ENCODE data around the gene FBRSL1. TPM values are rescaled to one million over a fixed set of nuclear protein-coding genes. Genes with fewer than 3 reads are reported as not detected.

Gene FBRSL1
- total and polyA plus RNA-seq, 9 donors, result 6.9 to 72.9 (median 54.2) TPM

GRCh38 chr12:132540436-132540835 lies 50.5 kb downstream of the FBRSL1 start:
- Histone ChIP-seq H3K4me1 (ENCODE audit: control insufficient read depth, insufficient read depth, low read length) (peaks cover 12% of the 10 kb centered on the region), H3K27ac (ENCODE audit: low read length) (no peak overlapping the region)

GRCh38 chr12:132541200-132541599 lies 51.2 kb downstream of the FBRSL1 start:
- no peaks in the 10 kb centered on the region for H3K36me3 ChIP-seq (ENCODE audit: control insufficient read depth, insufficient read depth, low read length)
- no peaks in the 10 kb centered on the region for H3K9me3 ChIP-seq (replicated peaks; ENCODE audit: control insufficient read depth, low read depth, low read length)
- H3K27me3 ChIP-seq (ENCODE audit: control insufficient read depth, insufficient read depth, low read length), result no peaks in the 10 kb centered on the region
- peaks cover 20% of the 10 kb centered on the region for H3K4me1 ChIP-seq (ENCODE audit: control insufficient read depth, insufficient read depth, low read length)
- DNase-seq, result no peak
- 78% methylated on average over 6 of the region's 9 CpGs for WGBS (ENCODE audit: insufficient coverage)
- no peak overlapping the region for H3K4me3 ChIP-seq (ENCODE audit: low read length)
- H3K27ac ChIP-seq (ENCODE audit: low read length), result no peak overlapping the region

More at GRCh38 chr12:132540436-132540835, 50.5 kb downstream of the FBRSL1 start:
- no peaks in the 10 kb centered on the region for H3K27me3 ChIP-seq (ENCODE audit: control insufficient read depth, insufficient read depth, low read length)
- no peak overlapping the region for H3K4me3 ChIP-seq (ENCODE audit: low read length)
- no peak for DNase-seq
- H3K9me3 ChIP-seq (replicated peaks; ENCODE audit: control insufficient read depth, low read depth, low read length), result no peaks in the 10 kb centered on the region
- H3K36me3 ChIP-seq (ENCODE audit: control insufficient read depth, insufficient read depth, low read length), result no peaks in the 10 kb centered on the region
- WGBS (ENCODE audit: insufficient coverage), result 90% methylated on average over 9 of the region's 9 CpGs

- WGBS (ENCODE audit: insufficient coverage), result 92% methylated on average over 20 of the region's 20 CpGs
- peaks cover 26% of the 10 kb centered on the region for H3K4me1 ChIP-seq (ENCODE audit: control insufficient read depth, insufficient read depth, low read length)
- H3K4me3 ChIP-seq (ENCODE audit: low read length), result no peak overlapping the region
- H3K27me3 ChIP-seq (ENCODE audit: control insufficient read depth, insufficient read depth, low read length), result no peaks in the 10 kb centered on the region
- H3K9me3 ChIP-seq (replicated peaks; ENCODE audit: control insufficient read depth, low read depth, low read length), result no peaks in the 10 kb centered on the region
- no peaks in the 10 kb centered on the region for H3K36me3 ChIP-seq (ENCODE audit: control insufficient read depth, insufficient read depth, low read length)
- no peak for DNase-seq
- H3K27ac ChIP-seq (ENCODE audit: low read length), result no peak overlapping the region
Observed at GRCh38 chr12:132541996-132542395, 52.0 kb downstream of the FBRSL1 start.

- H3K27me3 ChIP-seq (ENCODE audit: control insufficient read depth, insufficient read depth, low read length), result no peaks in the 10 kb centered on the region
- no peaks in the 10 kb centered on the region for H3K9me3 ChIP-seq (replicated peaks; ENCODE audit: control insufficient read depth, low read depth, low read length)
- no peak overlapping the region for H3K27ac ChIP-seq (ENCODE audit: low read length)
- 76% methylated on average over 5 of the region's 9 CpGs for WGBS (ENCODE audit: insufficient coverage)
- H3K4me1 ChIP-seq (ENCODE audit: control insufficient read depth, insufficient read depth, low read length), result peaks cover 30% of the 10 kb centered on the region
- no peak for DNase-seq
- no peak overlapping the region for H3K4me3 ChIP-seq (ENCODE audit: low read length)
- H3K36me3 ChIP-seq (ENCODE audit: control insufficient read depth, insufficient read depth, low read length), result no peaks in the 10 kb centered on the region
Observed at GRCh38 chr12:132542661-132543060, 52.7 kb downstream of the FBRSL1 start.

GRCh38 chr12:132543298-132544079 lies 53.5 kb downstream of the FBRSL1 start:
- no peaks in the 10 kb centered on the region for H3K27me3 ChIP-seq (ENCODE audit: control insufficient read depth, insufficient read depth, low read length)
- no peak overlapping the region for H3K4me3 ChIP-seq (ENCODE audit: low read length)
- H3K36me3 ChIP-seq (ENCODE audit: control insufficient read depth, insufficient read depth, low read length), result peaks cover 3% of the 10 kb centered on the region
- no peak for DNase-seq
- no peaks in the 10 kb centered on the region for H3K9me3 ChIP-seq (replicated peaks; ENCODE audit: control insufficient read depth, low read depth, low read length)
- WGBS (ENCODE audit: insufficient coverage), result 76% methylated on average over 25 of the region's 27 CpGs
- no peak overlapping the region for H3K27ac ChIP-seq (ENCODE audit: low read length)
- H3K4me1 ChIP-seq (ENCODE audit: control insufficient read depth, insufficient read depth, low read length), result peaks cover 25% of the 10 kb centered on the region

GRCh38 chr12:132544080-132544397 lies 54.1 kb downstream of the FBRSL1 start:
- WGBS (ENCODE audit: insufficient coverage), result 84% methylated on average over 8 of the region's 12 CpGs
- H3K9me3 ChIP-seq (replicated peaks; ENCODE audit: control insufficient read depth, low read depth, low read length), result no peaks in the 10 kb centered on the region

GRCh38 chr12:132544498-132544897 lies 54.5 kb downstream of the FBRSL1 start:
- H3K9me3 ChIP-seq (replicated peaks; ENCODE audit: control insufficient read depth, low read depth, low read length), result no peaks in the 10 kb centered on the region
- H3K27ac ChIP-seq (ENCODE audit: low read length), result no peak overlapping the region
- DNase-seq, result no peak
- peaks cover 24% of the 10 kb centered on the region for H3K4me1 ChIP-seq (ENCODE audit: control insufficient read depth, insufficient read depth, low read length)
- H3K36me3 ChIP-seq (ENCODE audit: control insufficient read depth, insufficient read depth, low read length), result peaks cover 8% of the 10 kb centered on the region
- peaks cover 2% of the 10 kb centered on the region for H3K27me3 ChIP-seq (ENCODE audit: control insufficient read depth, insufficient read depth, low read length)
- 98% methylated on average over 10 of the region's 11 CpGs for WGBS (ENCODE audit: insufficient coverage)
- H3K4me3 ChIP-seq (ENCODE audit: low read length), result no peak overlapping the region

More at GRCh38 chr12:132544080-132544397, 54.1 kb downstream of the FBRSL1 start:
- peaks cover 5% of the 10 kb centered on the region for H3K36me3 ChIP-seq (ENCODE audit: control insufficient read depth, insufficient read depth, low read length)
- H3K4me3 ChIP-seq (ENCODE audit: low read length), result no peak overlapping the region
- no peak for DNase-seq
- H3K4me1 ChIP-seq (ENCODE audit: control insufficient read depth, insufficient read depth, low read length), result peaks cover 24% of the 10 kb centered on the region
- H3K27me3 ChIP-seq (ENCODE audit: control insufficient read depth, insufficient read depth, low read length), result no peaks in the 10 kb centered on the region
- H3K27ac ChIP-seq (ENCODE audit: low read length), result no peak overlapping the region

- Histone ChIP-seq H3K36me3 (ENCODE audit: control insufficient read depth, insufficient read depth, low read length) (peaks cover 8% of the 10 kb centered on the region), H3K27me3 (ENCODE audit: control insufficient read depth, insufficient read depth, low read length) (peaks cover 3% of the 10 kb centered on the region), H3K9me3 (replicated peaks; ENCODE audit: control insufficient read depth, low read depth, low read length) (no peaks in the 10 kb centered on the region), H3K27ac (ENCODE audit: low read length) (no peak overlapping the region), H3K4me3 (ENCODE audit: low read length) (no peak overlapping the region), H3K4me1 (ENCODE audit: control insufficient read depth, insufficient read depth, low read length) (peaks cover 31% of the 10 kb centered on the region)
- WGBS (ENCODE audit: insufficient coverage), result 91% methylated on average over 26 of the region's 26 CpGs
- DNase-seq, result no peak
Observed at GRCh38 chr12:132545164-132545953, 55.4 kb downstream of the FBRSL1 start.

- WGBS (ENCODE audit: insufficient coverage), result 88% methylated on average over 13 of the region's 13 CpGs
- no peak overlapping the region for H3K27ac ChIP-seq (ENCODE audit: low read length)
- H3K4me1 ChIP-seq (ENCODE audit: control insufficient read depth, insufficient read depth, low read length), result peaks cover 37% of the 10 kb centered on the region
- no peaks in the 10 kb centered on the region for H3K9me3 ChIP-seq (replicated peaks; ENCODE audit: control insufficient read depth, low read depth, low read length)
- H3K27me3 ChIP-seq (ENCODE audit: control insufficient read depth, insufficient read depth, low read length), result peaks cover 3% of the 10 kb centered on the region
- H3K36me3 ChIP-seq (ENCODE audit: control insufficient read depth, insufficient read depth, low read length), result peaks cover 8% of the 10 kb centered on the region
- no peak for DNase-seq
- no peak overlapping the region for H3K4me3 ChIP-seq (ENCODE audit: low read length)
Observed at GRCh38 chr12:132545955-132546354, 56.0 kb downstream of the FBRSL1 start.

- WGBS (ENCODE audit: insufficient coverage), result 41% methylated on average over 19 of the region's 19 CpGs
- no peaks in the 10 kb centered on the region for H3K9me3 ChIP-seq (replicated peaks; ENCODE audit: control insufficient read depth, low read depth, low read length)
- H3K27me3 ChIP-seq (ENCODE audit: control insufficient read depth, insufficient read depth, low read length), result peaks cover 3% of the 10 kb centered on the region
- H3K4me3 ChIP-seq (ENCODE audit: low read length), result no peak overlapping the region
- peaks cover 8% of the 10 kb centered on the region for H3K36me3 ChIP-seq (ENCODE audit: control insufficient read depth, insufficient read depth, low read length)
- DNase-seq, result no peak
- H3K27ac ChIP-seq (ENCODE audit: low read length), result no peak overlapping the region
- peaks cover 41% of the 10 kb centered on the region for H3K4me1 ChIP-seq (ENCODE audit: control insufficient read depth, insufficient read depth, low read length)
Observed at GRCh38 chr12:132546647-132547046, 56.7 kb downstream of the FBRSL1 start.

All from muscle of leg (tissue), 11 donors.